ENCODE results near the gene SLC16A8.

DNA sequence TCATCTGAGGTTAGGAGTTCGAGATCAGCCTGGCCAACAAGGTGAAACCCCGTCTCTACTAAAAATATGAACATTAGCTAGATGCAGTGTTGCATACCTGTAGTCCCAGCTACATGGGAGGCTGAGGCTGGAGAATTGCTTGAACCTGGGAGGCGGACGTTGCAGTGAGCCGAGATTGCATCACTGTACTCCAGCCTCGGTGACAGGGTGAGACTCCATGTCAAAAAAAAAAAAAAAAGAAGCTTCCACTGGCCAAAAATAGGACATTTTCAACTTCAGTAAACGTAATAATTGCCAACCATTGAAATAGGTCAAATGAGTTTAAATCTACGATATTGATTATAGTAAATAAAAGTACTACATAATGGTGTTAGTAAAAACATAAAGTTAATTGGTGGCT is 19.7 kb upstream of the SLC16A8 start:
- no peak for TF ChIP-seq EZH2 (IDR thresholded peaks at IDR 0.05; ENCODE audit: insufficient read depth, low read length)
- TF ChIP-seq, protein P1, sequence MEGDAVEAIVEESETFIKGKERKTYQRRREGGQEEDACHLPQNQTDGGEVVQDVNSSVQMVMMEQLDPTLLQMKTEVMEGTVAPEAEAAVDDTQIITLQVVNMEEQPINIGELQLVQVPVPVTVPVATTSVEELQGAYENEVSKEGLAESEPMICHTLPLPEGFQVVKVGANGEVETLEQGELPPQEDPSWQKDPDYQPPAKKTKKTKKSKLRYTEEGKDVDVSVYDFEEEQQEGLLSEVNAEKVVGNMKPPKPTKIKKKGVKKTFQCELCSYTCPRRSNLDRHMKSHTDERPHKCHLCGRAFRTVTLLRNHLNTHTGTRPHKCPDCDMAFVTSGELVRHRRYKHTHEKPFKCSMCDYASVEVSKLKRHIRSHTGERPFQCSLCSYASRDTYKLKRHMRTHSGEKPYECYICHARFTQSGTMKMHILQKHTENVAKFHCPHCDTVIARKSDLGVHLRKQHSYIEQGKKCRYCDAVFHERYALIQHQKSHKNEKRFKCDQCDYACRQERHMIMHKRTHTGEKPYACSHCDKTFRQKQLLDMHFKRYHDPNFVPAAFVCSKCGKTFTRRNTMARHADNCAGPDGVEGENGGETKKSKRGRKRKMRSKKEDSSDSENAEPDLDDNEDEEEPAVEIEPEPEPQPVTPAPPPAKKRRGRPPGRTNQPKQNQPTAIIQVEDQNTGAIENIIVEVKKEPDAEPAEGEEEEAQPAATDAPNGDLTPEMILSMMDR (IDR thresholded peaks at IDR 0.05; ENCODE audit: insufficient read depth, low read depth, low read length), result no peak

Data from astrocyte (in vitro differentiated cells and primary cell).